NCI-H2196 treated with DMSO at 0.1 percent for 48 hours (cell line): ENCODE results near the gene FCMR.

ENCODE experiments used
- DNase-seq: peaks from one replicate; lab custom pipeline; 2025; ENCODE audit not compliant: unreplicated experiment; lab: John Stamatoyannopoulos, UW

FCMR gene, protein sequence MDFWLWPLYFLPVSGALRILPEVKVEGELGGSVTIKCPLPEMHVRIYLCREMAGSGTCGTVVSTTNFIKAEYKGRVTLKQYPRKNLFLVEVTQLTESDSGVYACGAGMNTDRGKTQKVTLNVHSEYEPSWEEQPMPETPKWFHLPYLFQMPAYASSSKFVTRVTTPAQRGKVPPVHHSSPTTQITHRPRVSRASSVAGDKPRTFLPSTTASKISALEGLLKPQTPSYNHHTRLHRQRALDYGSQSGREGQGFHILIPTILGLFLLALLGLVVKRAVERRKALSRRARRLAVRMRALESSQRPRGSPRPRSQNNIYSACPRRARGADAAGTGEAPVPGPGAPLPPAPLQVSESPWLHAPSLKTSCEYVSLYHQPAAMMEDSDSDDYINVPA

DNA sequence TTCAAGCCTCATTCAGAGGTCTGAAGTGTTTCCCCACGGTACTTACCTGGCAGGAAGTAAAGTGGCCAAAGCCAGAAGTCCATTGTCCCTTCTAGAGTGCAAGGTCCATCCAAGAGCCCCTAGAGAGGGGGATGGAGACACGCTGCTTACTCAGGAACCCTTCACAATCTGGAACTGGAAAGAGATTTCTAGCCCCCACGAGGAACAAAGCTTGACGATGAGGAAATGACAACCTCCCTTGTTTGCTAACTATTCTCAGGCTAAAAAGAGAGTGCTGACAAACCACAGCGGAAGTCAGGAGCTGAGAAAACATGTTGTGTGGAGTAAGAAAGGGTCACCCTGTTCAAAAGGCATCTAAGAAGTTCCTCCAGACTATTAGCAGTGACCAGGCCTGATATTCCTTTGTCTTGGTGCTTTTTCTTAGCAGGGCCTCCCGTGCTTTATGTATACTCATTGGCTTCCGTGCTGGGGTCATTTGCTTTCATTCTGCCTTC is at the start of gene FCMR:
FCMR (minus strand) TSS at position 170 of the 494 bp plus-strand sequence; CDS start at position 83, 87 bp downstream.
- DNase-seq, result no peak

DNA sequence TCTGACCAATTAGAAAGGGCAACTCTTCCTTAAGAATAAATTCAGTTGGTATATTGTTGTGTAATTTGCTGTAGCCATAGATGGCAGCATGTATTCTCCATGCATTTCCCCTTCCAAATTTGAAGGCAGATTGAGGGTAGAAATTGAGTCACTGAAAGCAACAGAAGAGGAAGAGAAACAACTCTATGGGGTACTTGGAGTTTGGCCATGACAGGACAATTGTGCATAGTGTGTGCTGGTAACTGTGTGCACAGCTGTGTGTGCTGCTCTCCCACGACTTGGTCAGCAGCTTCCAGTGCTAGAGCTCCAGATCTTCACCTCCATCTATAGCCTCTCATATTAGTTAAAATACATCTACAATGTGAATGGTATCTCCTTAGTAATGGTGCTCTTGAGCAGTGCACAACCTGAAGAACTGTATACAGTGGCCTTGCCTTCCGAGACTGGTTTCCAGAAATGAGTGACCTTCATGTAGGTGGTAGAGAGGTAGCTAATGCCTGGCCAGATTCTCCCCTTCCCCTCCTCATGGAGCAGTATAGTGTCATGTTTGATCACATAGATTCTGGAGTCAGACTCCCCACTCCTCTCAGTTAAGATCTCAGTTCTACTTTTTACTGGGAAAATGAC is 49.4 kb upstream of the FCMR start:
- no peak for DNase-seq

GRCh38 chr1:206970446-206970845 is 48.7 kb upstream of the FCMR start, which contains the start of gene FCAMR:
TSS of gene FCAMR (minus strand) at chr1:206970460. CDS start at chr1:206970125, 335 bp downstream.
- DNase-seq, result no peak

- DNase-seq, result no peak
Observed at GRCh38 chr1:206969090-206969489, 47.3 kb upstream of the FCMR start.

GRCh38 chr1:206967096-206967849 is 45.5 kb upstream of the FCMR start:
- DNase-seq, result no peak

GRCh38 chr1:206965781-206966180 is 44.0 kb upstream of the FCMR start:
- DNase-seq, result no peak

GRCh38 chr1:206963740-206964139 is 42.0 kb upstream of the FCMR start:
- DNase-seq, result no peak

DNA sequence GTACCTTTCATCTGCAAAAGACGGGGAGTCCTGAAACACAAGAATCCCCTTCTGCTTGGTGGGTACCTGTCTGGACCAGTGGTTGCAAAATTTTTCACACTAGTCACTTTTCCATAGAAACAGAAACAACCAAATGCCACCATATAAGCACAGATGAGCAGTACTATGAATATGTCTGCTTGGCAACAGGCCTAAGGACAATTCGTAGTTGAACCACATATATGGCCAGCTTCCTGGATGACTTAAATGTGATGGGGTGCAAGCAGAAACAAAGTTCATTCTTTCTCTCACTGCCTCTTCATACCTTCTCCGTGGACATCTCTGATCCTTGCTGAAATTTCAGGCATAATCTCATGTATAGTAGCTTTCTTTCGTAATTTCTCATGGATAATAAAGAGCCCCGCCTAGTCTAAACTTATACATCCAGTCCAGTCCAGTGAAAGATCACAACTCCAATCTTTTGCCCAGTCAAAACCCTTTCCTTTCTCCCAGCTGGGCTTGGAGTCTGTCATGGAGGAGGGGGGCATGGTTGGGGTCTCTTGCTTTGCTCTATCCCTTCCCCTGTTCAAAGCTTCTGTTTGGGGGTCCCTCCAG is 41.5 kb upstream of the FCMR start:
- no peak for DNase-seq

DNA sequence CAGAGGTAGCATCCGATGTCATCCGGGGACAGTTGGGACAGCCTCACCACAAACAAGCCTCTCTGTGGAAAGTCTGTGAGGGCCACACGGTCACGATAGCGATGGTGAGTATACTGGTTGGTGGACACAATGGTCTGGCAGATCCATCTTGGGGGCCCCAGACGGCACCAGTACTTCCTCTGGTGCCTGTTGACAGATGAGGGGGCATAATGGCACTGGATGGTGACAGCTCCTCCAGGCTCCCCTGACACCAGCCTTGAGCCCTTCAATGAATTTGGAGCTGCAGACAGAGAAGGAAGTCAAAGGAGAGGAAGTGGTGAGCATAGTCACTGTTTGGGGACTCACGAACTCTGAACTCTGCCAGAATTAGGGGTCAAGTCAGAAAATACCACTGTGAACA is 40.5 kb upstream of the FCMR start:
- no peak for DNase-seq

GRCh38 chr1:206961668-206962067 is 39.9 kb upstream of the FCMR start:
- no peak for DNase-seq

DNA sequence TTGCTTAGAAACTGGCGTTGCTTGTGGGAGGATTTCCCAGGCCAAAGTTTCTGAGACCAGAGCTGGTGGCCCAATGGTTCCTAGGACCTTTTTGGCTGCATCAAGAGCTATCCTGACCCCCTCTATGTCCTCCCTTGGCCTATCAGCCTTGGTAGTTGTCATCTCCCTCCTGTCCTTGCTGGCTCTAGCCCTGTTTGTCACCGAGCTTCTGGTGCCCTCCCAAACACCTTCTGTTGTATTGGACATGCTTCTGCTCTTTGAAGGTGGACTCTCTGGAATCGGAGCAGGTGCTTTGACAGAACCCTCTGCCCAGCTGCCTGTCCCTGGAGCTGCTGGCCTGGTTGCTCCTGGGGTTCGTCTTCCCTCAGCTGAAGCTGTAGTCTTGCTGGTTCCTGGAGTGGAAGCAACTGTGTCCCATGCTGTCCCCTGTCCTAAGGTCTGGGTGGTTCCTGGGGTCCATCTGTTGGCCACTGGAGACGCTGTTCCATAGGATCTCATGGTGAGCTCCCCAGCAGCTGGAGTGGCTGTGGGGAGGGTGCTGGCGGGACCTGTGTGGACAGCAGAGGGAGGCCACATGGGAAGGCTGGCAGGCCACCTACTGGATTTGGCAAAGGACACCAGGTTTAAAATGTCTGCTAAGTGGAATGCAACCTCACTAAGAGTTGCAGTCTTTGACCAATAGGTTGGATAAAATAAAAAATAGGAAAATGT is 39.1 kb upstream of the FCMR start:
- no peak for DNase-seq

- no peak for DNase-seq
Observed at GRCh38 chr1:206958144-206958543, 36.4 kb upstream of the FCMR start.

- no peak for DNase-seq
Observed at GRCh38 chr1:206957639-206958038, 35.9 kb upstream of the FCMR start.

GRCh38 chr1:206955476-206956451 is 34.0 kb upstream of the FCMR start:
- DNase-seq, result no peak

DNA sequence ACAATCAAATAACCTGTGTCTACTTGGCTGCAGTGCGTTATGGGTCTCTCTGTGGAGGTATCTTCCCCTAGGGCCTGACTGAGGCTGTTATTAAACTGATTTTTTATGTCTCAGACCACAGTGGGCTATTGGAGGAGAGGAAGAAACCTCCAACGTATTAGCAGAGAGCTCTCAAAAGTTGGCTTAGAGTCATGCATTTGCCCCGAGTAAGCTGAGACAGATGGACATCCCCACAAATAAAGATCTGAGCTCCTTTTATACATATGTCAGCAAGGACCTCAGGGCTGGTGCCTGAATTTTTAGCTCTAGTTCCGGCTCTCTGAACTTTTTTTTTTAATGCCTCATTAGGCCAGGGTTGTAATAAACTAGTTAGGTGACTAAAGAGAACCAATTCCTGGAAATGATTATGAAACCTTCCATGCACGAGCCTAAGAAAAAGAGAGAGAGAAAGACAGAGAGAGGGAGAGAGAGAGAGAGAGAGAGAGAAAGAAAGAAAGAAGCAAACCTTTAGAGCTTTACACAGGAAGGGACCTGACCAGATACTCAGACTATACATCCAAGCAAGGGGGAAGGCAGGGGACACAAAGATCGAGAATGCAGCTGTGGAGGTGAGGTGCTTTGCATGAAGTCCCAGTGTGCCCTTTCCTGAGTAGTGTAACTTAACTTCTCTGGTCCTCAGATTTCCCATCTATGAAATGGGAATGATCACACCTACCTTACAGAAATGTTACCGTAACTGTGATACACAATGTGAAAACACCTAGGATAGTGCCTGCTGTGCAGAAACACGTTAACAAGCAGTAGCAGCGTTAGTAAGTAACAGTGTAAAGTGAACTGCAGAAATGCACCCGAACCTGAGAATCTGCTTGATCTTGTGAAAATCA is 33.0 kb upstream of the FCMR start:
- DNase-seq, result no peak

DNA sequence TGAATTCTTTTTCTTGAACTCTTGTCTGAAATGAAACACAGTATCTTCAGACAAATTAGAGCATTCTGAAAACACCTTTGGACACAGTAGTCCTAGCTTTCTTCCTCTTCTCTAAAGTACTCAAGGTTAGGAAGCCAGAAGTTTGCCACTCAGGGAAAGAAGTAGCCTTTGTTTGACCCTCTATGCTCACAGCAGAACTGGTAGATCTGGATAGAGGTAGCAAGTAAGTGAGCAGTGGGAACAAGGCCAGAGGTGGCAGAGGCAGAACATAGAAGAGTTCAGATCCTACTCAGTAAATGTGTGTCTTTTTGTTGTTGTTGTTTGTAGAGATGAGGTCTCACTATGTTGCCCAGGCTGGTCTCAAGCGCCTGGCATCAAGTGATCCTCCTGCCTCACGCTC is 31.9 kb upstream of the FCMR start:
- no peak for DNase-seq

- DNase-seq, result no peak
Observed at GRCh38 chr1:206953126-206953525, 31.4 kb upstream of the FCMR start.

DNA sequence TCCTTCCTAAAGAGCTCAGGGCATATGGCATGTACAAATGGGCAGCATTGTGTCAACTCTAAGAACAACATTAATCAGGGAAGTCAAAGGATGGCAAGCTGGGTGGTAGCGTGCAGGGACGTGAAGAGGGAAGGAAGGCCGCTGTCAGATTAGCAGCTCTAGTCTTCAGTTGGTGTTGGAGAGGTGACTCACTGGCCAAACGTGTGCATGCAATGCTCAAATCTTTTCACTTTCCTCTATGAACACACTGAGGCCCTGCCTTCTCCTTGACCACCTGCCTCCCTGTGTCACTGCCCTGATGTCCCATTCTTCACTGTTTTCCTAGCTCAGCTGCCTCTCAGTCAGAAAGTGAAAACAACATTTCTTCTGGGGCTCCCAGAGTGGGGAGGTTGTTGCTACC is 30.4 kb upstream of the FCMR start:
- DNase-seq, result no peak
